ENCODE data around the gene ANKRD62.
"Not testable (repeated sequence)": the region's sequence is repeated elsewhere in the genome, so short reads cannot be mapped to it uniquely, and the experiment has no call there.

ANKRD62 gene

DNA sequence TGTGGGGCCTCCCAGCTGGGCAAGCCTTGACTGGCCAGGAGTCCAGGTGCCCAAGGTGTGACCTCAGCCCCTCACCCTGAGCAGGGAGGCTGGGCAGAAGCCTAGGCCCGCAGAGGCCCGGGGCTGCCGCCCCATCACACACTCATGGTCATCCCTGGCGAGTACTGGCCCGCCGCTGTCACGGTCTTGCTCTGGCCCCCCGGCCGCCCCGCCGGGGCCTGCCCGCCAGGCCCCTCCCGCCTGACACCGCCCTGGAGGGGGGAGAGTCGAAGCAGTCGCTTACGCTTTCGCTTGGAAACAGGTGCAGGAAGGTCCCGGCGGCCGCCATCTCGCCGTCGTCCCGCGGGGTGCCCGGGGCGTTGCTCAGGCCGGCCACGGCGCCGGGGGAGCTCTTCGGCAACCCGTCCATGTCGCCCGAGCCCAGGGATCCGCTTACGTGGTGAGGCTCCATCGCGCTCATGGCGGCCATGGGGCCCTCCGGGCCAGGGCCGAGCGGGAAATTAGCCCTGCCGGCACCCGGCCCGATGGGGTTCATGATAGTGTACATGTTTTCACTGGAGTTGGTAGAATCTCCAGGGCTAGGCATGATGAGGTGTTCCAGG is 26.6 kb upstream of the ANKRD62 start:
- no peak for DNase-seq (ENCODE audit: low read depth)

DNA sequence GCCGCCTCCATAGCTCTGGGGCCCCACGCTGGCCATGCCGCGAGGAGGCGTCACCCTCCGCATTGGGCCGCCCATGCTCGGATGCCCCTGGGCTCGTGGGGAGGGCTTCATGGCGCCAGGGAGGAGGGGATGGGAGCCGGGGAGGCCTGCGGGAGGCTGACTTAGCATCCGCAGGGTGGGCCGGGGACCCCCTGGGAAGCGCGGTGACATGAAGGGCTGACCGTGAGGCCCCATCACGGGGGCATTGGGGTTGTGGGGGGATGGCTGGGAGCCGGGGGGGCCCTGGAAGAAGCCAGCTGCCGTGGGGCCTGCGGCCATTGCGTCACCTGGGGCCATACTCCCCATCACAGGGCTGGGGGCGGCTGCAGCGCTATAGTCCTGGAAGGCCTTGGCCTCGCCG is 26.0 kb upstream of the ANKRD62 start:
- DNase-seq (ENCODE audit: low read depth), result no peak

DNA sequence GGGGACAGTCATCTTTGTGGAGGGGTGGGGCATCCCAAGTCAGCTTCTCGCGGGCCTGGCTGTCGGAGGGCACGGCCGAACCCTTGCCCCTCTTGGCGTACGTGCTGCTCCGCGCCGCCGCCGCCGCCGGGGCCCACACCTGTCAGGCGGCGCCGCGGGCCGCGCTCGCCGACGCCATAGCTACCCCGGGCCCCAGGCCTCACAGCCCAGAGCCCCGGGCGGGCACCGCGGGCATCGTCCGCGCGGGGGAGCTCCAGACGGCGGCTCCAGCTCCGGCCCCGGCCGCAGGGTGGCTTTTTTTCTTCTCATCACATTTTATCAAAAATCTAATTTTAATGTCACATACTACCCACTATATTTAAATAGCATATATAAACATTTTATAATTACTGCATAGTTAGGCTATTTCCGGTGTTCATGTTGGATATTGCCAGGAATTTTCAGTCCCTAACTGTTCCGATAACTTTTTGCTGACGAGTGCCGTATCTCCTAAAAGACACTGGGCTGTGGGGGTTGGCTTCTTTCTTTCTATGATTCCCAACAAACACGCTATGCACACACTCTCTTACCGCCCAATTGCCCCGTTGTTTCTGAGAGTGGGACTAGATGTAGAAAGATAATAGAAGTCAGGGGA is 25.2 kb upstream of the ANKRD62 start:
- not testable (repeated sequence) for DNase-seq (ENCODE audit: low read depth)

DNA sequence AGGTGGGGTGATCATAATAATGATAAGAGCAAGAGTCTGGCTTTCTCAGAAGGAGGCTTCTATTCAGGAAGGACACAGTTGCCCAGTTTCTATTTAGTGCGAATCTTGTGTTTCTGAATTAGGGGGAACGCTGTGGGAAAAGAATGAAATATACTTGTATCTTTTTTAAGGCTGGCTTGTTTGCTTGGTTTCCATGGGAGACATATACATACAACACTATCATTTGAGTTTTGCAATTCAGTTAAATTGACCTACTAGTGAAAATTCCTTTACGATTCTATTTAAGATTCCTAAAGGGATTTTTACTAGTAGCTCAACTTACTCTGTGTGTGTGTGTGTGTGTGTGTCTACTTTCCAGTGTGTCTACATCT is 24.7 kb upstream of the ANKRD62 start:
- no peak for DNase-seq (ENCODE audit: low read depth)

DNA sequence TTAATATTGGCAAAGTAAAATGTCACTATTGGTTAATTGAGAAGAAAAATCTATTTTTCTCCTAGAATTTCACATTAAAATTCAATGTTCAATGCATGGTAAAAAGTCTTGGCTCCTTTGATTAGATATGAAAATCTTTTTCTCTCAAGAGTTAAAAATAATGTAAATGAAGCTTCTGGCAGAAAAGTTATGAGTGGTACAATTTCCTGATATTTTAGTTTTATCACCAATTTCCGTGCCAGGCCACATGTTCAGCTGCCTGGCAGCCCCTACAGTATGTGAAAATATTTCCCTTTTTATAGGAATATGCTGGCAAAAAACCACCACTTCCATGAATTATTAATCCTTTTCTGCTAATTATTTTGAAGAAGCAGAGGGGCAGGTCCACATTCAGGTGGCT is 22.6 kb upstream of the ANKRD62 start:
- DNase-seq (ENCODE audit: low read depth), result not testable (repeated sequence)

DNA sequence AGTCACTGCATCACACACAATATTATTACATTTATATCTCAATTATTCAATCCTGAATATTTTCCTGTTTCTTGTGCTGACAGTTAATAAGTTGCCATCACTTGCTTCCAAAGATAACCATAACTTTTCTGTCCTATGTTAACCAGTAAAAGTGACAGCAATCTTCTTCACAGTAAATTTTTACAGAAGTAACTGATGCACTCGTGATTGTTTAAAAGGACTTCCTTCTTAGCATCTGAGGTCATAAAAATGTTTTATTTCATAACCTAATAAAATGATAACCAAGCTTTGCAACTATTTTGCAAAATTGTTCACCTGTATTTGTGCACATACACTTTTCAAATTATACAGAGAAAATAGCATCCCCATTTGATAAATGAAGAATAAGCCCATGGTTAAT is 20.6 kb upstream of the ANKRD62 start:
- no peak for DNase-seq (ENCODE audit: low read depth)

DNA sequence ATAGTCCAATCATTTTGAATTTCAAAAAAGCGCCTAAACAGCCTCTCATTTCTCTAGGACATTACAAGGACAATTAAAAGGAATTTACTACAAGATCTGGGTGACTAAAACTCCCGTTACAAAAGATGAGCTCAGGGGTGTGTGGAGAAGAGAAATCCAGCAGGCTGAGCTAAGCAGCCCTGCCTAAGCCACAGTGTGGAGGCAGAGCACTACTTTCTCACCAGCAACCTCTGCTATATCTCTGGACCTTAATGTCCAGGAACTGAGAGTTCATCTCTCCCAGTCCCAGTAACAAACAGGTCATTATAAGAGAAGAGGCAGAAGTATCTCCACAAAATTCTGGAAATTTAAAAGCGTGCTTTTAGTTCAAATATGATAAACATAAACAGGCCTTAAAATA is 18.9 kb upstream of the ANKRD62 start:
- DNase-seq (ENCODE audit: low read depth), result no peak

DNA sequence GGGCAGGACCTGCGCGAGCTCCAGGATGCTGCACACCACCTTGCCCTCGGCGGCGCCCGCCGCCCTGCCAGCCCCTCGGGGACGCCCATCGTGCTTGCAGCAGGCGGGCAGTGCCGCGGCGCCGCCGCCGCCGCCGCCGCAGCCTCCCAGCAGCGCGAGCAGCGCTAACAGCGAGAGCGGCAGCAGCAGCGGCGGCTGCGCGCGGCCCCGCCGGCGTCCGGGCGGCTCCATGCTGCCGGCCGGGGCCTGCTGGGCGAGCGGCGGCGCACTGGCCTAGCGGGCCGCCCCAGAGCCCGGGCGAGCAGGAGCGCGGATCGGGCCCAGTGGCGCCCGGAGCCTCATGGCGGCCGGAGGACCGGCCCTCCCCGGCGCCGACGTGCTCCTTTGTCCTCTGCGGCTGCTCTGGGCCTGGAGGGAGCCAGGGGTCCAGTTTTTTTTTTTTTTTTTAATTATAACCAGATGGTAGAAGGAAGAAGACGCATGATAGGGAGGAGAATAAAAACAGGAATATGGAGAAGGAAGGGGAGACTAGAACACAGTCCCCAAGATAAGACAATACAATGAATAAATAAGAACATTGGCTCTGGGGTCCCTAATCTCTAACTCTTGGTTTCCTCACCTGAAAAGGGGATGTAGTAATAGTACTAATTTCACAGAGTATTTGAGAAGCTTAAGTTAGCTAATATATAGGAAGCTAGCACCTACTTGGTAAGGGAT is 17.1 kb upstream of the ANKRD62 start:
- DNase-seq (ENCODE audit: low read depth), result no peak

DNA sequence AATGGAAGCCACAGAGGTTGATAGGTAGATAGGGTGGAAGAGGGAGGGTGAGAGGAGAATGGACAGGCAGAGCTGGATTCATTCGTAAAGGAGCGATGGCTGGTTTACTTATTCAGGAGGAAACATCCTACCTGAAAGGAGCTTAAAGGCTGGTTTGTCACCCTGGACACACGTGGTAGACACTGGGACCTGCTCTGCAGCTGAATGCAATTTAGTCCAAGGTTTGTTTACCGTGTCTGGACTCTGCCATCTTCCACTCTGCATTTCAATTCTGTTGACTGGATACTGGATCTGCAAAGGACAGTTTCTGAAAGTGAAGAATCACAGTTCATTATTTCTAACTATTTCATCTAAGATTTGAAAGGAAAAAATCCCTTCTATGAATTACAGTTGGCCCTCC is 15.6 kb upstream of the ANKRD62 start:
- DNase-seq (ENCODE audit: low read depth), result not testable (repeated sequence)

DNA sequence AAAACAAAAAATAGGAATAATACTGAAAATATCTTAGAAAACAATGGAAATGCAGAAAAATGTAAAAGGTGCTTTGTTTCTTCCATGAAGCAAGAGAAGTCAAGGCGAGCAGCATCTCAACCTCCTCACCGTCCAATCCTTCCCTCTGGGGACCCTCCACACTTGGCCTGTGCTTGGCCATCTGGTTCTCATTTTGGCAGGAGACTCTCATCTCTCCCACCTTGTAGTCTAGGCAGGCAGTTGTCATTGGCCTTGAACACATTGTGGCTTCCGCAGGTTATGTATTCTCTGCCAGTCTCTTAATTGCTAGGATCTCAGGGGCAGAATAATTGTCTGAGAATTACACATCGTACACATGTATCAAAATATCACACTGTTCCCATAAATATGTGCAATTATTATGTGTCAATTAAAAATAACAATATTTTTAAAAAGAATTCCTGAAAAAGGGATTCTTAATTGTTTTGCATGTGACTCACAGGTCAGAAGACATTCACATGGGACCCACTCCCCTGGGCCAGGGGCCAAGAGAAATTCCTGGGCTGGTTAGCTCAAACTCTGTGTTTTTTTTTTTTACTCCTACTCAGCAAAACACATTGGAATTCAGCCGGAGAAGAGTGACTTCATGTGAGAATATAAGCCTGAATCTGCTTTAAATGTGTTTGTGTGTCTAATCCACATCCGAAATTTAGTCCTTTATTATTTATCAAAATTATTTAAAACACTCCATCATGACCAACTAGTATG is 14.0 kb upstream of the ANKRD62 start:
- no peak for DNase-seq (ENCODE audit: low read depth)

DNA sequence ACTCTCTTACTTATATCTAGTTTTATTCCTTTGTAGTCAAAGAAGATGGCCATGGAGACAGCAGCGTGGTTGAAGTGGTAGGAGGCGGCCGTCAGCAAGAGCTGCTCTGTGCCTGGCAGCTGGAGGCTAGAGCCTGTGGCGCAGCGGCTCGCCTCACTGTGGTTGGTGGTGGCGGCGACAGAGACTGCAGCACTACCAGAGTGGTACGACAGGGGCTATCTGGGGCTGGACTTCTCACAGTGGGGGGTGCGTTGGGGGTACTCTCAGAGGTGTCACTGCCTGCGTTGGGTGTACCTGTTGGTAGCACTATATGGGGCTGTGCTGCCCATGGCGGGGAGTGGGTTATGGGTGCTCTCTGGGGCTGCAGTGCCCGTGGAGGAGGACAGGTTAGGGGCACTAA is 8.5 kb upstream of the ANKRD62 start:
- DNase-seq (ENCODE audit: low read depth), result no peak

DNA sequence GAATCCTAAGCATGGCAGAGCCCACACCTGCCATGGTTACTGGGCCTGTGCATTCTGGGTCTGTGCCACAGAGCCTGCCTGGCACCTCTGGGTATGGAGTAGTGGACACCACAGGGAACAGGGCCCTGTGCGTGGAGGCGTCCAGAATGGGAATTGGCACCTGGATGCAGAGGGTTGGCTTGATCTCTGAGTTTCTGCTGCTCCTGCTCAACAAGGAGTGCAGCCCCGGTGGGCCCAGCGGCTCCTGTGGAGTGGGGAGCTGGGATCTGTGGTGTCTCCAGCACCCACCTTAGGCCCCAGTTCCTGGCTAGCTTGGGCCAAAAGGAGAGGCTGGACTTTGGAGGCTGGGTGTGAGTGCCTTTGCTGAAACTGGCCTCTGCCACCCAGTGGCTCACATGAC is 7.9 kb upstream of the ANKRD62 start:
- no peak for DNase-seq (ENCODE audit: low read depth)

DNA sequence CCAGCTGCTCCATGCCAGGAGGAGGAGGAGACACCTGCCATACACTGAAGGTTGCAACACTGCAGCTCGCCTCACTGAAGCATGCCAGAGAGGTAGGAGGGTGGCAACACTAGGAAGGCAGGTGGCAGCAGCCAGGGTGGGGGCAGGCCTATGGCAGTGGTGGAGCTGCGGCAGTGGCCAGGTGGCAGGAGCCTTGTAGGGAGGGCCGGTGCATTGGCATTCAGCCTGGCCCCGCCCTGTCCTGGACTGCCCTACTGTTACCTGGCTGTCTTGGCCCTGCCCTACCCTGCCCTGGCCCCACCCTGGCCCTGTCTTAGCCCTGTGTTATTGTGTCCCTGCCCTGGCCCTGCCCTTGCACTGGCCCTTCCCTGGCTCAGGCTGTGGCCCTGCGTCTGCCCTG is 7.4 kb upstream of the ANKRD62 start:
- DNase-seq (ENCODE audit: low read depth), result no peak

DNA sequence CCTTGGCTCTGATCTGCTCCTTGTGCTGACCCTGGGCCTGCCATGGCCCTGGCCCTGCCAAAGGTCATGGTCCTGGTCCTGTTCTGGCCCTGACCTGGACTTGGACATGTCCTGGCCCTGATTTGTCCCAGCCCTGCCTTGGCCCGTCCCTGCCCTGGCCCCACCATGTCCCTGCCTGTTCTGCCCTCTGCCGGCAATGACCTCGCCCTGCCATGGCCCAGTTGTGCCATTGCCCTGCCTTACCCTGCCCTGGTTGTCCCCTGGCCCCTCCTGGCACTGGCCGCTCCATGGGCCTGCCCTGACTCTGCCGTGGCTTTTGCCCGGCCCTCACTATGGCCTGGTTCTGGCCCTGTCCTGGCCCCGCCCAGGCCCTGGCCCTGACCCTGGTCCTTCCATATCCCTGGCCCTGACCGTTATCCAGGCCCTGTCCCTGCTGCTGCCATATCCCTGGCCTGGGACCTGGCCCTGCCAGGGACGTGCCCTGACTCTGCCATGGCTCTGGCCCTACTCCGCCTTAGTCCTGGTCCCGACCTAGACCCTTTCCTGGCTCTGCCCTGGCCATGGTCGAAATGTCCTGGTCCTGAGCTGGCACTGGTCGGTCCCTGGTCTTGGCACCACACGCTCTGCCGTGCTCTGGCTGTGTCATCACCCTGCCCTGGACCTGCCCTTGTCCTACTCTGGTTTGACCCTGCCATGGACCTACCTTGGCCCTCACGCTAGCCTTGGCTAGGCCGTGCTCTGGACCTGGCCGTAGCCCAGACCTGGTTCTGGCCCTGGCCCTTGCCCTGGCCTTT is 6.8 kb upstream of the ANKRD62 start:
- DNase-seq (ENCODE audit: low read depth), result no peak

DNA sequence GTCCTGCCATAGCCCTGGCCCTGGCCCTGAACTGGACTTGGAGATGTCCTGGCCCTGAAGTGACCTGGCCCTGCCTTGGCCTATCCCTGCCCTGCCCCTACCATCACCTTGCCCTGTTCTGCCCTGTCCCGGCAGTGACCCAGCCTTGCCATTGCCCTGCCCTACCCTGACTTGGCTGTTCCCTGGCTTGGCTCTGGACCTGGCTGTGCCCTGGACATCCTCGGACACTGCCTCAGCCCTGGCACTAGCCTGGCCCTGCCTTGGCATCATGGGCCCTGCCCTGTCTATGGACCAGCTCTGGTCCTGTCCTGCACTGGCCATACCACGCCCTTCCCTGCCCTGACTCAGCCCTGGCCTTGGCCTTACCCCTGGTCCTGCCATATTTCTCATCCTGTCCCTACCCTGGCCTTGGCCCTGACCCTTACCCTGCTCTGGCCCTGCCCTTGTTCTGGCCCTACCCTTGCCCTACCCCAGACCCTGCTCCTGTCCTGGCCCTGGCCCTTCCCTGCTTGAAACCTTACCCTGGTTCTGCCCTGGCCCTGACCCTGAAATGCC is 6.1 kb upstream of the ANKRD62 start:
- DNase-seq (ENCODE audit: low read depth), result no peak

DNA sequence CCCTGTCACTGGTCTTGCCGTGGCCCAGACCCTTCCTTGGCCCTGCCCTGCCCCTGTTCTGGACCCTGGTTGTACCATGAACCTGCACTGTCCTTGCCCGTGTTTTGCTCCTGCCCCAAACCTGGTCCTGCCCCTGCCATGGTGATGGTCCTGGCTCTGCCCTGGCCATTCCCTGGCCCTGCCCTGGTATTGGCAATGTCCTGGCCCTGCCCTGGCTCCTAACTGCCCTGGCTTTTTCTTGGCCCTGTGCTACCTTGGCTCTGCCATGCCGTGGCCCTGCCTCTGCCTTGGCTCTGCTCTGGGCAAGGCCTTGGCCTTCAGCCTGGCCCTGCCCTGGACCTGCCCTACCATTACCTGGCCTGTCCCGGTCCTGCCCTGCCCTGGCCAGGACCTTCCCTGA is 5.5 kb upstream of the ANKRD62 start:
- DNase-seq (ENCODE audit: low read depth), result no peak

DNA sequence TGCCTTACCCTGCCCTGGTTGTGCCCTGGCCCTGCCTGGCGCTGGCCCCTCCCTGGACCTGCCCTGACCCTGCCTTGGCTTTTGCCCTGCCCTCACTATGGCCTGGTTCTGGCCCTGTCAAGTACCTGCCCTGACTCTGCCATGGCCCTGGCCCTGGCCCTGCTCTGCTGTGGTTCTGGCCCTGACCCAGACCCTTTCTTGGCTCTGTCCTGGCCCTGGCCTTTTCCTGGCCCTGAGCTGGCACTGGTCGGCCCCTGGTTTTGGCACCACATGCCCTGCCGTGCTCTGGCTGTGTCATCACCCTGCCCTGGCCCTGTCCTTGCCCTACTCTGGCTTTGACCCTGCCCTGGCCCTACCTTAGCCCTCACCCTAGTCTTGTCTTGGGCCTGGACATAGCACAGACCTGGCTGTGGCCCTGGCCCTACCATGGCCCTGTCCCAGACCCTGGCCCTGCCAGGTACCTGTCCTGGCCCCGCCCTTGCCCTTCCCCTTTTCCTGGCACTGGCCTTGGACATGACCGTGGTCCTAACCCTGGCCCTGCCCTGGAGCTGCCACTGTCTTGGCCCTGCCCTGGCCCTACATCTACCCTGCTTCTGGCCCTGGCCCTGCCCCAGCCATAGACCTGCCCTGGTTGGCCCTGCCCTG is 4.8 kb upstream of the ANKRD62 start:
- no peak for DNase-seq (ENCODE audit: low read depth)

DNA sequence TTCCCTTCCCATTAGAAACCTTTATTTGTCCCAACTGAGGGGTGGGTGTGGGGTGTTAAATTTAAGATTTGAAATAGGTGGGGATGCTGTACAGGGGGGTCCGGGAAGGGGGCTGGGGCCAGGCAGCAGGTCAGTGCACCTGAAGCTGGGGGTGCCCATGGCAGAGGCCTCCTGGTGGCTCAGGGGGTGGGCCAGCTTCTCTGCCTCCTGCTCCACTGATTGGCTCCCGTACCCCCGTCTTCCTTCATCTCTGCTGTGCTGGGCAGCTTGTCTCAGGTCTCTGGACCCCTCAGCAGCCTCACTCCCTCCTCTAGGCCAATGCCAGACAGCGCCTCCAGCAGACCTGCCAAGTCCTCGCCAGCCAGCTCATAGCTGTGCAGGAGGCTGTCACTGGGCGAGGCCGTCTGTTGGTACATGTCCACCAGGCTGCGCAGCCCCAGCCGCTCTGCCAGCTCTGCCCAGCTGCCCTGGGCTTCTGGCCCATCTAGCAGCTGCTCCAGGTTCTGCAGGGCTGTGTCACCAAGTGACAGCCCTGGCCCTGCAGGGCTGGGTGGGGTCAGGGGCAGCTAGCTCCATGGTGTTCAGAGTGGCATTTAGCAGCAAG is 2.0 kb upstream of the ANKRD62 start:
- DNase-seq (ENCODE audit: low read depth), result no peak

DNA sequence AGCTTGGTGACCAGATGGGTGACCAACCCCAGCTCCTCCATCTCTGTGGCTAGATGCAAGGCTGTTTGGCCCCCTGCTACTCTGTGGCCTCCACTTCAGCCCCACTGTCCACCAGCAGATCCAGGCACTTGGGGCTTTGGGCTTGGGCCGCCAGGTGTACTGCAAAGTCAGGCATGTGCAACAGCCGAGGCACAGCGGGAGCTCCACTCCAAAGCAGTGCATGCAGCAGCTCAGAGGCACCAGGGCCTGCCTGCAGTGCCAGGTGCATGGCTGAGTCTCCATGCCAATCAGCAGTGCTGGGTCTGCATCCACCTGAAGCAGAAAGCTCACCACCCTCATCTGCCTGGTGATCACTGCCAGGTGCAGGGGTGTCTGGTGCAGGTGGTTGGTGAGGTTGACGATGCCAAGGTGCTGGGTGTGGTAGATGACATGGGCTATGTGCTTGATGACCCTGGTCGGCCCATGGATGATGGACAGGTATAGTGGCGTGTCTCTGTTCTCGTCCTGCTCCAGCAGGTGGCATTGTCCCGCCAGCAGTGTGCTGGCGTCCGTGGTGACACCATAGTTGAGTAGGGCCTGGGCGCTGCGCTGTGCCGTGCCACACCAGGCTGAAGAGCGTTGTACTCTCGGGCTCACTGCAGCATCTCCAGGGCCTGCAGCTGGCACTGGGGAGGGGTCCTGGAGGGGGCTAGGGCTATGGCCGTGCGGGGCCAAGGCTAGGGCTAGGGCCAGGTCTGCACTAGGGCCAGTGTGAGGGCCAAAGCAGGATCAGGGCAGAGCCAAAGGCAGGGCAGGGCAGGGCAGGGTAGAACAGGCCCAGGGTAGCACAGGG is 1.0 kb upstream of the ANKRD62 start:
- DNase-seq (ENCODE audit: low read depth), result no peak

DNA sequence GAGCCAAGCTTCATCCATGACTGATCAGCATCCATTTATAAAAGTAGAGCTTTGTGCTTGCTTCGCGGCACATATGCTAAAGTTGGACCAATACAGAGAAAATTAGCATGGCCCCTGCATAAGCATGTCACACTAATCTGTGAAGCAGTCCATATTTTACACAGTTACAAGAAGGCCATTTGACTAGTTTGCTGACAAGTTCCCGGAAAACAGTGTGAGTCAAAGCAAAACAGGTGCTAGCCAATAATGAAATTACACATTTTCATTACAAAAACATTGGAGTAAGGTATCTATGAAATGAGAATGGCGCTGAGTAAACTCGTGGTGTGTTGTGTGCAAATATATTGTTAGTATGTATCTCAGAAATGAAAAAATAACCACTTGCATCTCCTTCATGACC is 4.7 kb downstream of the ANKRD62 start:
- DNase-seq (ENCODE audit: low read depth), result no peak
